ENCODE data around the gene CACYBP. TPM values are rescaled to one million over a fixed set of nuclear protein-coding genes. Genes with fewer than 3 reads are reported as not detected.

Gene CACYBP
- polyA plus RNA-seq, 1 donor (not counting 4 experiments of a cell fraction or from before 2014, with no cell fraction given), result 59.3 TPM

DNA sequence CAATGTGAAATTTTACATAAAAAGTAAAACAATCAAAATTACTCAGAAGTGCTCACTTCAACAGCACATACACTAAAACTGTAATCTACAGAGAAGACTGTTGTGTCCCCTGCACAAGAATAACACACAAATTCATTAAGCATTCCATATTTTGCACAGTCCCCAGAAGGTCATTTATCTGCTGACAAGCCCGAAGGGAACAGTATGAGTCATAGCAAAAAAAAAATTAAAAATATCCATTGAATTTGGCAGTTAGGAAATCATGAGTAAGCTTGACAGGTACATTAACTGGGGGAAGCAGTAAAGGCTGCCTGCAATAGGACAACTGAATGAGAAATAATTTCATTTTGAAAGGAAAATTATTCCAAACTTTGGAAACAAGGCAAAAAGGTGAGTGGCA, 3.3 kb upstream of the CACYBP start:
- Histone ChIP-seq H2AFZ (ENCODE audit: control insufficient read depth, low read length) (no peak overlapping the region), H3K9ac (ENCODE audit: control insufficient read depth, extremely low read depth, insufficient read depth, low read length) (no peak overlapping the region), H3K79me2 (ENCODE audit: control insufficient read depth, insufficient read depth, low read length) (peaks cover 17% of the 10 kb centered on the region), H3K9me1 (ENCODE audit: control insufficient read depth, extremely low read depth, insufficient read depth, low read length) (peaks cover 3% of the 10 kb centered on the region), H4K20me1 (ENCODE audit: control insufficient read depth, extremely low read depth, insufficient read depth, low read length) (no peaks in the 10 kb centered on the region), H3K36me3 (ENCODE audit: control insufficient read depth in 2 of 2, extremely low read depth in 1 of 2, insufficient read depth in 2 of 2, low read length in 2 of 2) (no peaks in the 10 kb centered on the region), H3K4me1 (ENCODE audit: control insufficient read depth, extremely low read depth, insufficient read depth, low read length) (peaks cover 24% of the 10 kb centered on the region), H3K27me3 (ENCODE audit: control insufficient read depth, extremely low read depth, insufficient read depth, low read length) (no peaks in the 10 kb centered on the region), H3K4me2 (ENCODE audit: control insufficient read depth, extremely low read depth, insufficient read depth, low read depth, low read length) (no peak overlapping the region), H3K27ac (ENCODE audit: control insufficient read depth, insufficient read depth, low read length) (no peak overlapping the region), H3K9me3 (ENCODE audit: control insufficient read depth, low read depth, low read length) (no peaks in the 10 kb centered on the region), H3K4me3 (ENCODE audit: control insufficient read depth in 2 of 3, extremely low read depth in 1 of 3, insufficient read depth in 2 of 3, low read depth in 1 of 3, low read length in 3 of 3) (no peak overlapping the region)
- FAIRE-seq (no peak), DNase-seq (ENCODE audit: low read depth, low spot score) (no peak)
- TF ChIP-seq, protein P1, sequence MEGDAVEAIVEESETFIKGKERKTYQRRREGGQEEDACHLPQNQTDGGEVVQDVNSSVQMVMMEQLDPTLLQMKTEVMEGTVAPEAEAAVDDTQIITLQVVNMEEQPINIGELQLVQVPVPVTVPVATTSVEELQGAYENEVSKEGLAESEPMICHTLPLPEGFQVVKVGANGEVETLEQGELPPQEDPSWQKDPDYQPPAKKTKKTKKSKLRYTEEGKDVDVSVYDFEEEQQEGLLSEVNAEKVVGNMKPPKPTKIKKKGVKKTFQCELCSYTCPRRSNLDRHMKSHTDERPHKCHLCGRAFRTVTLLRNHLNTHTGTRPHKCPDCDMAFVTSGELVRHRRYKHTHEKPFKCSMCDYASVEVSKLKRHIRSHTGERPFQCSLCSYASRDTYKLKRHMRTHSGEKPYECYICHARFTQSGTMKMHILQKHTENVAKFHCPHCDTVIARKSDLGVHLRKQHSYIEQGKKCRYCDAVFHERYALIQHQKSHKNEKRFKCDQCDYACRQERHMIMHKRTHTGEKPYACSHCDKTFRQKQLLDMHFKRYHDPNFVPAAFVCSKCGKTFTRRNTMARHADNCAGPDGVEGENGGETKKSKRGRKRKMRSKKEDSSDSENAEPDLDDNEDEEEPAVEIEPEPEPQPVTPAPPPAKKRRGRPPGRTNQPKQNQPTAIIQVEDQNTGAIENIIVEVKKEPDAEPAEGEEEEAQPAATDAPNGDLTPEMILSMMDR (optimal IDR thresholded peaks at IDR 0.05 in 1 of 3, IDR thresholded peaks at IDR 0.05 in 1 of 3, conservative IDR thresholded peaks at IDR 0.05 in 1 of 3; ENCODE audit: extremely low read depth in 1 of 3, insufficient read depth in 2 of 3, low read length in 3 of 3), result no peak
- TF ChIP-seq EZH2 (IDR thresholded peaks at IDR 0.05; ENCODE audit: low read length), result no peak
- dilution Hi-C loops (cut with MboI; ENCODE audit: extremely low pct_ligation_motif_present, low sequenced_read_pairs), result no loop called here

DNA sequence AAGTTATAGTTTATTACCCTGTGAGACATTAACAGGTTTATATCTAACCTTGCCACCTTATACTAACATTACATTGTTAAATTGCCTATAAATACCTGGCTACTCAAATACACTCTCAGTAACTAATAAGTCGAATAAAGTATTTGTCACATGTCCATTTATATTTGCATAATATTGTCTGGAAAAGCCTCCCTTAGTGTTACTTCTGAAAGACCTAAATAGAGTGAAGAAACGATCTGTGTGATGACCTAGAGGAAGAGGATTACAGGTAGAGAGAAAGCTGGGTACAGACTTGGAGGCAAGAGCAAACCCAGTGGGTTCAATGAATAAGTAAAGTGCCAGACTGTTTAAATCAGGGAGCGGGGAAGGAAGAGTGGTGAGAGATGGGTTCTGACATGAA, 2.7 kb upstream of the CACYBP start:
- TF ChIP-seq EZH2 (IDR thresholded peaks at IDR 0.05; ENCODE audit: low read length), result no peak
- TF ChIP-seq, protein P1 (optimal IDR thresholded peaks at IDR 0.05 in 1 of 3, IDR thresholded peaks at IDR 0.05 in 1 of 3, conservative IDR thresholded peaks at IDR 0.05 in 1 of 3; ENCODE audit: extremely low read depth in 1 of 3, insufficient read depth in 2 of 3, low read length in 3 of 3), result no peak
- no peaks in the 10 kb centered on the region for H3K27me3 ChIP-seq (ENCODE audit: control insufficient read depth, extremely low read depth, insufficient read depth, low read length)
- dilution Hi-C loops (cut with MboI; ENCODE audit: extremely low pct_ligation_motif_present, low sequenced_read_pairs), result no loop called here
- peaks cover 22% of the 10 kb centered on the region for H3K79me2 ChIP-seq (ENCODE audit: control insufficient read depth, insufficient read depth, low read length)
- H3K9me1 ChIP-seq (ENCODE audit: control insufficient read depth, extremely low read depth, insufficient read depth, low read length), result peaks cover 3% of the 10 kb centered on the region
- H3K4me1 ChIP-seq (ENCODE audit: control insufficient read depth, extremely low read depth, insufficient read depth, low read length), result peaks cover 29% of the 10 kb centered on the region
- H3K9me3 ChIP-seq (ENCODE audit: control insufficient read depth, low read depth, low read length), result no peaks in the 10 kb centered on the region
- H2AFZ ChIP-seq (ENCODE audit: control insufficient read depth, low read length), result no peak overlapping the region
- H4K20me1 ChIP-seq (ENCODE audit: control insufficient read depth, extremely low read depth, insufficient read depth, low read length), result no peaks in the 10 kb centered on the region
- no peak for DNase-seq (ENCODE audit: low read depth, low spot score)
- no peaks in the 10 kb centered on the region for H3K36me3 ChIP-seq (ENCODE audit: control insufficient read depth in 2 of 2, extremely low read depth in 1 of 2, insufficient read depth in 2 of 2, low read length in 2 of 2)
- H3K4me3 ChIP-seq (ENCODE audit: control insufficient read depth in 2 of 3, extremely low read depth in 1 of 3, insufficient read depth in 2 of 3, low read depth in 1 of 3, low read length in 3 of 3), result no peak overlapping the region
- H3K27ac ChIP-seq (ENCODE audit: control insufficient read depth, insufficient read depth, low read length), result no peak overlapping the region
- FAIRE-seq, result no peak
- no peak overlapping the region for H3K9ac ChIP-seq (ENCODE audit: control insufficient read depth, extremely low read depth, insufficient read depth, low read length)
- no peak overlapping the region for H3K4me2 ChIP-seq (ENCODE audit: control insufficient read depth, extremely low read depth, insufficient read depth, low read depth, low read length)
